GM12892 (cell line): ENCODE data around the gene ZEB1.

Experiments used
- POLR2A ChIP-seq: IDR thresholded peaks from 2 replicates; pipeline ENCODE4 v1.6.1; 2011; ENCODE audit warnings: low read depth, low read length, control low read depth
- POLR2AphosphoS5 ChIP-seq: IDR thresholded peaks from 2 replicates; pipeline ENCODE4 v1.6.1; 2011; ENCODE audit warnings: low read depth, low read length, control low read depth
- TAF1 ChIP-seq: IDR thresholded peaks from 2 replicates; pipeline ENCODE4 v1.6.1; 2011; ENCODE audit warnings: low read depth, mild to moderate bottlenecking, control low read depth, low read length, borderline replicate concordance

- TF ChIP-seq POLR2A (no peak), TAF1 (no peak), POLR2AphosphoS5 (no peak)
These were observed 31.0 kb upstream of the ZEB1 start for GRCh38 chr10:31288001-31288400.
